Kidney glomerular epithelial cell (primary cell): Measurements from ENCODE around the gene RAPSN.

Experiments used
- DNase-seq: peaks from one replicate; lab custom pipeline; 2025; lab: John Stamatoyannopoulos, UW

The RAPSN gene

GRCh38 chr11:47389577-47390421, 59.1 kb downstream of the RAPSN start:
- no peak for DNase-seq

GRCh38 chr11:47388697-47389576, 60.0 kb downstream of the RAPSN start:
- no peak for DNase-seq

- no peak for DNase-seq
Observed at GRCh38 chr11:47387944-47388696, 60.8 kb downstream of the RAPSN start.
